GM10248 (cell line): ENCODE data around the gene TMEM242.

Experiments used
- CTCF ChIA-PET: fragments of 300-600 bp; sonication (Branson Sonifier 250); formaldehyde crosslinking; extraction: SDS; loops from one replicate; lab custom pipeline; 2021; ENCODE audit warnings: antibody characterized with exemption; lab: Yijun Ruan, JAX
- POLR2A ChIA-PET: fragments of 350-650 bp; sonication (Branson Sonifier 250); formaldehyde crosslinking; extraction: SDS; loops from one replicate; lab custom pipeline; 2020; ENCODE audit warnings: antibody characterized with exemption; lab: Yijun Ruan, JAX
- DNase-seq: peaks from one replicate; pipeline ENCODE4 v3.0.0; 2012; ENCODE audit errors: extremely low spot score
- TF ChIP-seq, protein P1 (sequence below): IDR thresholded peaks from 2 replicates; pipeline ENCODE4 v1.5.1; 2012; ENCODE audit warnings: mild to moderate bottlenecking, low read depth; ENCODE audit errors: extremely low read depth, missing control alignments, control extremely low read depth

Gene TMEM242

GRCh38 chr6:157305670-157306653 lies 17.4 kb downstream of the TMEM242 start:
- ChIA-PET POLR2A (no interaction called here), CTCF (interaction anchor here (1.8 kb wide), 1 partner anchor 11 kb away, joined by 4 read pairs; no protein-coding TSS in a partner anchor)
- TF ChIP-seq, protein P1, sequence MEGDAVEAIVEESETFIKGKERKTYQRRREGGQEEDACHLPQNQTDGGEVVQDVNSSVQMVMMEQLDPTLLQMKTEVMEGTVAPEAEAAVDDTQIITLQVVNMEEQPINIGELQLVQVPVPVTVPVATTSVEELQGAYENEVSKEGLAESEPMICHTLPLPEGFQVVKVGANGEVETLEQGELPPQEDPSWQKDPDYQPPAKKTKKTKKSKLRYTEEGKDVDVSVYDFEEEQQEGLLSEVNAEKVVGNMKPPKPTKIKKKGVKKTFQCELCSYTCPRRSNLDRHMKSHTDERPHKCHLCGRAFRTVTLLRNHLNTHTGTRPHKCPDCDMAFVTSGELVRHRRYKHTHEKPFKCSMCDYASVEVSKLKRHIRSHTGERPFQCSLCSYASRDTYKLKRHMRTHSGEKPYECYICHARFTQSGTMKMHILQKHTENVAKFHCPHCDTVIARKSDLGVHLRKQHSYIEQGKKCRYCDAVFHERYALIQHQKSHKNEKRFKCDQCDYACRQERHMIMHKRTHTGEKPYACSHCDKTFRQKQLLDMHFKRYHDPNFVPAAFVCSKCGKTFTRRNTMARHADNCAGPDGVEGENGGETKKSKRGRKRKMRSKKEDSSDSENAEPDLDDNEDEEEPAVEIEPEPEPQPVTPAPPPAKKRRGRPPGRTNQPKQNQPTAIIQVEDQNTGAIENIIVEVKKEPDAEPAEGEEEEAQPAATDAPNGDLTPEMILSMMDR, result no peak
- no peak for DNase-seq

- TF ChIP-seq, protein P1, result no peak
- POLR2A ChIA-PET, result no interaction called here
- DNase-seq, result no peak
- CTCF ChIA-PET, result interaction anchor here (1.8 kb wide), 1 partner anchor 10 kb away, joined by 4 read pairs; no protein-coding TSS in a partner anchor
Measured at GRCh38 chr6:157304899-157305663, 18.2 kb downstream of the TMEM242 start.

DNA sequence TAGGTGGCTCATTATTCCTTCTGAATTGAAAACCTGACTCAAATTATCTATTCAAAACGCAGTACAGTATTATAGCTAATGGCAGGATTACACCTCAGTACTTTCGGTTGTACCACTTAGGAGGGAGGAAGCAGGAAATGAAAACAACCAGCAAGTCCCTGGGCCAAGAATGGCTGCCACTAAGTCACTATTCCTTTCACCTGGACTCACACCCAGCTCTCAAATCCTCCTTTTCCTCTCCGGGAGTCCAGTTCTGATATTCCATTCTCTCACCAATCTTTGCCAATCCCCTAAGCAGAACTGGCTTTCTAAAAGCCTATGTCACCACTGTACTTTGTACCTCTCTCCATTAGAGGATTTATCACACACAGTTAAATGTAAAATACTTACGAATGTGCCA lies 20.6 kb downstream of the TMEM242 start:
- DNase-seq, result no peak
- TF ChIP-seq, protein P1, result no peak
- ChIA-PET POLR2A (no interaction called here), CTCF (interaction anchor here (0.8 to 2.4 kb wide), 3 partner anchors 8 to 571 kb away, joined by 3 to 8 read pairs (median 3); no protein-coding TSS in a partner anchor)

DNA sequence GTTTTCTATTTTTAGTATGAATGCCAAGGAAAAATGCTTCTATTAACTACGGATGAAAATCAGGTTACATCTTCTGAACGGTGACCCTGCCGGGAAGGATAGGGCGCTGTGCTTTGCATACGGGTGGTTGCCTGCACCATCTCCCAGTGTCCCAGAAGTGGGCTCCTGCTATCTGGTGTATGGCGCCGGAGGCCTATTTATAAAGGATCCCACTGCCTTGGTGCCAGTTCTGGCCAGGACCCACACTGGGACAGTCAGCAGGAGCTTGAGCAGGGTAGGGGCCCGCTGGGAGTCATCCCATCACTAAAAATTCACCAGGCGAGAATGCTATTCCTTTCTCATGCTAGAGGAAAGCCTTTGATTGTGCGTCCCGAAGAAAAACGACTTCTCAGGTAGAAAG lies 22.9 kb downstream of the TMEM242 start:
- POLR2A ChIA-PET, result no interaction called here
- TF ChIP-seq, protein P1, result no peak
- no peak for DNase-seq
- CTCF ChIA-PET, result interaction anchor here (0.7 to 1.2 kb wide), 3 partner anchors 14 to 65 kb away, joined by 3 read pairs; no protein-coding TSS in a partner anchor

DNA sequence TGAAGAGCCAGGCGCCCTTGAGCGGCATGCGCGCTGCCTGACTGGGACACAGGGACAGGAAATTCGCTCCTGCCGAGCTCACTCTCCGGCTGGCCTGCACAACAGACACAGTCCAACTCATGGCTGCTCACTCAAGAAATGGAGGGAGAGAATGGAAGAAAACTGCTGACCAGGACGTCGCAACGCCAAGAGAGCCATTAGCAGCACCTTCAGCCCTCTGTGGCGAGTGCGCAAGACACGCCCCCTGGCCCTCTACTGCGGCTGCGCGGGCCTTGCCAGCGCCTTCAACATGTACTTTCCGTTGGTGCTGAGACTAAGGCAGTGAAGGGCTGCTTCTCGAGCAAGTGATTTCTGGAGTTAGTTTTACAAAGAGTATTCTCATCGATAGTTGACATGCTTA lies 23.3 kb downstream of the TMEM242 start:
- DNase-seq, result no peak
- POLR2A ChIA-PET, result no interaction called here
- TF ChIP-seq, protein P1, result no peak
- CTCF ChIA-PET, result no interaction called here

DNA sequence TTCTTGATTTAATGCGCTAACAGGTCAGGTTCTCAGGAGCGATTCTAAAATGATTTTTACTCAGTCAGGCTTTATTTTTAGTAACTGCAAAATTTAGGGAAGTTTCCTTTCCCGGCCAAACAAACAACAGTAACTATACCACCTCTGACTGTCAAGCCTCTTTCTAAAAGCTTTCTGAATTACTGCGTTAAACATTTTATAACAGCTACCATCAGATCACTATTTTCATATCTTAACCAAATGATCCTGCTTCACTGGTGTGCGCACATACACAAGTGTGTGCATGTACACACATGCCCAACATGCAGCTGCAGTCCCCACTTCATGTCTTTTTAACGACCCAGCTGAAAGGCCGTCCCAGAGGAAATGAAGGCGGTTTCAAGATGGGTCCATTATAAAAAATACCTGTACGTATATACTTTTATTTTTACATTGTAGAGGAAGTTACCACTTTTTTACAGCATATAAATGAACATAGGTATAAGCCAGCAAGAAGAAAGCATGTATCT lies 25.0 kb downstream of the TMEM242 start:
- POLR2A ChIA-PET, result no interaction called here
- DNase-seq, result no peak
- CTCF ChIA-PET, result interaction anchor here (1.3 to 1.5 kb wide), 3 partner anchors 9 to 62 kb away, joined by 3 to 5 read pairs (median 4); no protein-coding TSS in a partner anchor
- TF ChIP-seq, protein P1, result no peak
